Activated CD8-positive, alpha-beta memory T cell treated with anti-CD3 and anti-CD28 coated beads, Interleukin-2, amount 50 U/mL, for 24 hours (primary cell): ENCODE results near the gene TMEM87B.

Source experiments
- DNase-seq: peaks from one replicate; pipeline ENCODE4 v3.0.0-alpha.2; 2020; ENCODE audit errors: extremely low read depth

The TMEM87B gene

GRCh38 chr2:112168422-112169124 lies 113.5 kb downstream of the TMEM87B start:
- no peak for DNase-seq
